Cortex of kidney (tissue), 1 donor: ENCODE results near the gene SLC37A2.
"Not testable (repeated sequence)": the region's sequence is repeated elsewhere in the genome, so short reads cannot be mapped to it uniquely, and the experiment has no call there.

ENCODE experiments used
- DNase-seq: peaks from one replicate; lab custom pipeline; 2025; lab: John Stamatoyannopoulos, UW

The SLC37A2 gene

DNA sequence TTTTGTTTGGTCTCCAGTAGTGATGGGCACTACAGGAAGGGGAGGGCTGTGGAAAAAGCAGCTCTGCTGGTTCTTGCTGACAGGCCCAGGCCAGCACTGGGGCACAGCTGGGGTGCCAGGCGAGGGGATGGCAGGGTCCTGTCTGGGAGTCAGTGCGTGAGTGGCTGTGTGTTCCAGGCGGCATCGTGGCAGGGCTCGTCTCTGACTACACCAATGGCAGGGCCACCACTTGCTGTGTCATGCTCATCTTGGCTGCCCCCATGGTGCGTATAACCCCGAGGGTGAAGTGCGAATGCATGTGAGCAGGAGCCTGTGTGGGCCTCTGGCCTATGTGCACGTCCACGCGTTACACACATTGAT, 20.9 kb downstream of the SLC37A2 start:
- DNase-seq = no peak

DNA sequence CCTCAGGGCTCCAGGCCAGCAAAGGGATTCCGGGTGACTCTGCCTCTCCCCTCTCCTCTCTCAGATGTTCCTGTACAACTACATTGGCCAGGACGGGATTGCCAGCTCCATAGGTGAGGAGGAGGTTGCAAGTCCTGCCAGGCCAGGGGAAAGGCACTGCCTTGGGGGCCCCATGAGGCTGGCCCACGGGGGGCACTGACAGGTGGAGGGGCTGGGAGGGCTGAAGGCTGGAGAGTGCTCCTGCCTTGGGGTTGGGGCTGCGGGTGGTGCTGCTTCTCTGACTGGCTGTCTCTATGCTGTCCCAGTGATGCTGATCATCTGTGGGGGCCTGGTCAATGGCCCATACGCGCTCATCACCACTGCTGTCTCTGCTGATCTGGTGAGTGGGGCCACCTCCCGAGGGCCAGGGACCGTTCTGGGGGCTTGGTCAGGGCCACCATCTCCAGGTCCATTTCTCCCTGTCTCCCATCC, 21.7 kb downstream of the SLC37A2 start:
- no peak for DNase-seq

GRCh38 chr11:125085301-125086081, 22.4 kb downstream of the SLC37A2 start:
- DNase-seq = no peak

DNA sequence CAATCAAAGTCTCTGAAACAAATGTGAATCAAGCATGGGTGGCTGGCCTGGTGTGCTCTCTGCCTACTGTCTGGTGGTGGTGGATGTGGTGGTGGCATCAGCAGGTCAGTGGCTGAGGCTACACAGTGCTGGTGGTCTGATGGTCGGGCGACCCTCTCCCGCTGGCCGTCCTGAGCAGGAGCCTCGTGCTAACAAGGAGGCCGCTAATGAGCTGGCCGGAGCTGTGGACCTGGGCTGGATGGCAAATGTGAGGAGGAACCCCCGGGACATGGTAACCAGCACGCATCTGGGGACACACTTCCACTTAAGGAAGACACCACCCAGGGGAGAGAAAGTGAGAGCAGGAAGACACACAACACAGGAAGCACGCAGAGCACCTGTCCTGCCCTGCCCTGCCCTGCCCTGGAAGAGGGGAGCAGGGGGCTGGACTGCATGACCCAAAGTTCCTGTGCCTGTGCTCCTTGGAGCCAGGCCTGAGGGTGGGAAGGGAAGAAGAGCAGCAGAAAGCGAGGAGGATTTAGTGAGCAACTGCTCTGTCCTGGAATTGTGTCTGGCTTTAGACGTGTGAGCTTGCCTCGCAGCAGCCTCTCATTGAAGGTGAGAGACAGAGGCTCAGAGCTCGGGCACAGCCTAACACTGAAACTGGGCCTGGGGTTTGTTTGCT, 23.7 kb downstream of the SLC37A2 start:
- no peak for DNase-seq

DNA sequence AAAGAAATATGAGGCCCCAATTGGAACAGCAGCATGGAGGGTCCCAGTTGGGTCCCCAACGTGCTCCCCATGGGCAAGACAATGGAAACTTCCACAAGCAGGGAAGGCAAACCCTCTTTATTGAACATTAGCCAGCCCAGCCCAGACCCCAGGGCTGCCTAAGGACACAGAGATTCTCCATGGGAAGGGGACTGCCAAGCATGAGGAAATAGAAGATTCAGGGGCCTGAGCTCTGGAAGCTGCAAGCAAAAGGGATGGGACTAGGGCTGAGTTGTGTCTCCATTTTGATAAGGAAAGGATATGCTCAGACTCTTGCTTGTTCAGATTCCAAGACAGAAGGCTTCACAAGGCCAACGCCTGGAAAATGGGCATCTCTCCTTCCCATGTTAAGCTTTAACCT, 25.0 kb downstream of the SLC37A2 start:
- DNase-seq = no peak

GRCh38 chr11:125088576-125089455, 25.7 kb downstream of the SLC37A2 start:
- no peak for DNase-seq

- DNase-seq = not testable (repeated sequence)
These were observed 26.4 kb downstream of the SLC37A2 start for GRCh38 chr11:125089481-125089880.

DNA sequence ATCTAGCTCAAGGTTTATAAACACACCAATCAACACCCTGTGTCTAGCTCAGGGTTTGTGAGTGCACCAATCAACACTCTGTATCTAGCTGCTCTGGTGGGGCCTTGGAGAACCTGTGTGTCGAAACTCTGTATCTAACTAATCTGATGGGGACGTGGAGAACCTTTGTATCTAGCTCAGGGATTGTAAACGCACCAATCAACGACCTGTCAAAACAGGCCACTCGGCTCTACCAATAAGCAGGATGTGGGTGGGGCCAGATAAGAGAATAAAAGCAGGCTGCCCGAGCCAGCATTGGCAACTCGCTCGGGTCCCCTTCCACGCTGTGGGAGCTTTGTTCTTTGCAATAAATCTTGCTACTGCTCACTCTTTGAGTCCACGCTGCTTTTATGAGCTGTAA, 27.0 kb downstream of the SLC37A2 start:
- DNase-seq = not testable (repeated sequence)

- no peak for DNase-seq
These were observed 27.7 kb downstream of the SLC37A2 start for GRCh38 chr11:125090816-125091215.

DNA sequence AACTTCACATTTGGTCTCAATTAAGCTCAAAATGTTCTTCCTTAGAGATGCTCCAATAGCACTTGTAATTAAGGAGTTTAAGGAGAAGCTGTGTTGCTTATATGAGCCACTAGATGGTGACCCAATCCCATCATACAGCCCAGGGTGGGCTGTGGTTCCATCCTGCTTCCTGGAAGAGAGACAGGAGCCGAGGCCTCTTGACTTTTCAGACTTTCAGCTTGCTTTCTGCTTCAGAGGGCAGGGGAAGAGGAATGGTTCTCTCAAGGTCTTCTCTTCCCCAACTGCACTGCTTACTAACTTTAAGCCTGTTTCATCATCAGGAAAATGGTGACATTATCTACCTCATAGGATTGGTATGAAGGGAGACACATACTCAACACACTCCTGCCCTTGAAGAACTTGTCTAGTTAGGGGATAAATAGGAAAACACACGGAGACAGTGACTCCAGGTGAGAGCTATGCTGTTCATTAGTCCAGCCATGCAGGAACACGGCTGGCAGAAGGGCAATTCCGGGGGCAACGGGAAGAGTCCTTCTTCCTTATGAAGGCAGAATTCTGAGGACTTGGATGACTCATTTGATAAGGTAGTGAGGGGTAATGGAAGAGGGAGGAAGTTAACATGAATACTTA, 28.3 kb downstream of the SLC37A2 start:
- DNase-seq = no peak

DNA sequence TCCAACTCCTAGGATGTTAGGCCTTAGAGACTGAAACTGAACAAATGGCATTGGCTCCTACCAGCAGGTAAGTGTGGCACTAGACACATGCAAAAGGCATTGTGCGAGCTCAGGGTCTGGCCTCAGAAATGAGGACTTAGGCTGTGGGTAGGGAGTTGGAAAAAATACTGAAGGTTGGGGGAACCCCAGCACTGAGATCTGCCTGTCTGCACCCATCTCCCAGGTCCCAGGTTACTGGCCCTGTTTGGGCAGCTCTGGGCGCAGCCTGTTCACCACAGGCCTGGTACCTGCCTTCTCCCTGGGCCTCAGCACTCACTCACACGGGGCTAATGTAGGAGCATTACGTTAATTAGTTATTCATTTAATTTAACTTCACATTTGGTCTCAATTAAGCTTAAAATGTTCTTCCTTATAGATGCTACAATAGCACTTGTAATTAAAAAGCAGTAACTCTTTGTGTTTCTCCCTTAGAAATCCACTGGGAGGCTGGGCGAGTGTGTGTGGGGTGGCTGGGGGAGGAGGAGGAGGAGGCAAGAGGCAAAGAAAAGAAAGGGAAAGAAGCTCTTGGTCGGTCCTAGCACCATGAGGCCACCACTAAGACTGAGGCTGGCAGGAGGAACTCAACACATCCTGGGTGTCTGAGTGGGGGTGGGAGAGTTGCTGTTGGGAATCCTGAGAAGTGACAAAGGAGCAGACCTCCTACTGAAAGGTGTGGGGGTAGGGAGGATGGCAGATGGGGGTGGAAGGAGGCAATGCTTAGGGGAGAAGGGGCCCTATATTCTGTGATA, 29.0 kb downstream of the SLC37A2 start:
- no peak for DNase-seq

DNA sequence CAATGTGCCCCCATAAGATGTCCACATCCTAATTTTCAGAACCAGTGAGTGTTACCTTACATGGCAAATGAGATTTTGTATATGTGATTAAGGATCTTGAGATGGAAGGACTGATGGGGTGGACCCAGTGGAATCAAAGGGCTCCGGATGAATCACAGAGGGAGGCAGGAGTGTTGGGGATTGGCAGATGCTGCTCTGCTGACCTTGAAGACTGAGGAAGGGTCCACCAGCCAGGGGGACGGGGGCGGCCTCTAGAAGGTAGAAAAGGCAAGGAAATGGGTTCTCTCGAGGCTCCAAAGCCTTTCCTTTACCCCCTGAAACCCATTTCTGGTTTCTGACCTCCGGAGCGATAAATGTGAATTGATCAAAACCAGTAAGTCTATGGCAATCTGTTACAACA, 29.6 kb downstream of the SLC37A2 start:
- no peak for DNase-seq

DNA sequence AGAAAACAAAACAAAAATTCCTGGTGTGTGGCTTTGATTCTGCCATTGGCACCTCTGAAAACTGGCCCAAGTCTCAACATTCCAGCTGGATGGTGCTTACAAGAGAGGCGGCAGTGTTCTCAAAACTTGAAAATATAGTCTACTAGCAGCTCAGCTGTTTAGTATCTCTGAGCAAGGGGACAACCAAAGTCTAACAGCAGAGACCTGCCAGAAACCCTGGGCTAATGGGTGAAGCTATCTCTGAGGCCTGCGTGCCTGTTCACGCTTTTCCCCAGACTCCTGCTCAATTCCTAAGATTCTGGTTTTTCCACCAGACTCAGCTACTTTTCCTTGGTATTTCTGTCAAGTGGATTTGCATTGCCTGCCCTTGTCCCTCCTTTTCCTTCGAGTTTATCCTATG, 30.4 kb downstream of the SLC37A2 start:
- no peak for DNase-seq

GRCh38 chr11:125094731-125095130, 31.6 kb downstream of the SLC37A2 start:
- DNase-seq = no peak

DNA sequence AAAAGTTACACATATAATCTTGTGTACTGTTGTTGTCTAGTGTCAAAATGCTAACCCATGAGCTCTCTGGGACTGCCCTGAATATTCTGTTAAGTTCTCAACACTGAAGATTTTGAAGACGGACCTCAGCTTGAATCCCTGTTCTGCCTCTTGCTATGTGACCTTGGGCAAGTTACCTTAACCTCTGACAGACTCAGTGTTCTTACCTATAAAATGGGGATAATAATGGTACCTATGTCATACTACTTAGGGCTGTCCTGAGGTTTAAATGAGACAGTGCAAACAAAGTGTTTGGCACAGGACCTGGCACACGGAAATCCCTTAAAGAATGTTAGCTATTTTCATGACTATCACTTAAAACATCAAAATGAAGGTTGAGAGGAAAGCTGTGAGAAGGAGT, 37.0 kb downstream of the SLC37A2 start:
- no peak for DNase-seq

DNA sequence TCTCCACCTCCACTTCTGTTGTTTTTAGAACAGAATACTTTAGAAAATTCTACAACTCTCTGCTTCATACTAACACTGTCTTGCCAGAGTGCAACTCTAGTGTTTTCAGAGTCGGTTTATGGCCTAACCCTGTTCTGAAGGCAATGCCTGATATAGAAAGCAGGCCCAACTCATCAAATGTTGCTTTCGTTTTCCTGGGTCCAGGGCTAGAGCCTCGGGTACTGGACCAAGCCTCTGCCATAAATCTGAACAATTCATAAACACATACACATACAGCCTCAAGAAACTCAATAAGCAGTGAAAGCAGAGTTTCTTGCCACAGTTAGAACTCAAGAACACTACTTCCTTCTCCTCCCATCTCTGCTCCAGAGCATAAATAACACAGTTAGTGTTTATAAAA, 38.5 kb downstream of the SLC37A2 start:
- no peak for DNase-seq

GRCh38 chr11:125102025-125102424, 38.9 kb downstream of the SLC37A2 start:
- no peak for DNase-seq

DNA sequence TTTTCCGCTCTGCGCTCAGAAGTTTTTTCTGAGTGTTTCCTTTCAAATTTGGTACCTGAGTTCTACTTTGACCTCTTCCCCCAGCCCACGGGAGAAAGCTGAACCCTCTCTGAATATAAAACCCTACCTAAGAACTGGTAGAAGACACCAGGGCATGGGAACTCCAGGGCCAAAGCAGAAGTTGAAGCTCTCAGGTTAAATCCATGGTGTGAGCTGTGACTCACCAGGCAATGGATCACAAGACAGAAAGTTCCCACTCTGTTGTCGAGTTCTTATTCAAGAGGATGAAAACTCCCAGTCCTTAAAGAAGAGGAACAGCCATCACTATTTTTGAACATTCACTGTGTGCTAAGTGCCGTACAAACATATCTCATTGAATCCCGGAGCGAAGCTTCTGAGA, 39.4 kb downstream of the SLC37A2 start:
- DNase-seq = no peak

GRCh38 chr11:125105926-125106325, 42.8 kb downstream of the SLC37A2 start:
- DNase-seq = no peak

GRCh38 chr11:125108469-125108868, 45.4 kb downstream of the SLC37A2 start:
- no peak for DNase-seq

DNA sequence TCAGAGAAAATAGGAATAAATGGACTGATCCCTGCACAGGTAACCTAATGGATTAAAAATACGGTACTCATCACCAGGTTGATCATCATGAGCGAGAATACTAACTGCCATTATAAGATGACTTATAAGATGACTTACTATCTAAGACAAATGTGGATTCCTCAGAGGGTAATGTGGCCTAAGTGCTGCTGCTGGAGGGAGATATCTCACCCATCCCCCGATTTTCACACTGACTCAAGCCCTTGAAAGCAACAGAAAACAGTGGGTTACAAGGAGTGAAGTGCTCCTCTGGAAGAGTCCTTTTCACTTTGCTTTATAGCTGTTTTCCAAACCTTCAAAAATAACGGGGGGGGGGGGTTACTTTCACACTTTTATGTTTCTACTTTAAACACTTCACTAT, 47.4 kb downstream of the SLC37A2 start:
- no peak for DNase-seq
